Urothelium cell line (cell line): ENCODE measurements around the gene C1orf87.
"Not testable (repeated sequence)": the region's sequence is repeated elsewhere in the genome, so short reads cannot be mapped to it uniquely, and the experiment has no call there.

ENCODE experiments used
- DNase-seq: peaks from one replicate; pipeline ENCODE4 v3.0.0; 2011; ENCODE audit warnings: low spot score, mixed read lengths
- FAIRE-seq: peaks from 2 replicates; lab custom pipeline; 2011; peaks lifted over from hg19 to GRCh38; lab: Jason Lieb, UNC

Gene C1orf87

DNA sequence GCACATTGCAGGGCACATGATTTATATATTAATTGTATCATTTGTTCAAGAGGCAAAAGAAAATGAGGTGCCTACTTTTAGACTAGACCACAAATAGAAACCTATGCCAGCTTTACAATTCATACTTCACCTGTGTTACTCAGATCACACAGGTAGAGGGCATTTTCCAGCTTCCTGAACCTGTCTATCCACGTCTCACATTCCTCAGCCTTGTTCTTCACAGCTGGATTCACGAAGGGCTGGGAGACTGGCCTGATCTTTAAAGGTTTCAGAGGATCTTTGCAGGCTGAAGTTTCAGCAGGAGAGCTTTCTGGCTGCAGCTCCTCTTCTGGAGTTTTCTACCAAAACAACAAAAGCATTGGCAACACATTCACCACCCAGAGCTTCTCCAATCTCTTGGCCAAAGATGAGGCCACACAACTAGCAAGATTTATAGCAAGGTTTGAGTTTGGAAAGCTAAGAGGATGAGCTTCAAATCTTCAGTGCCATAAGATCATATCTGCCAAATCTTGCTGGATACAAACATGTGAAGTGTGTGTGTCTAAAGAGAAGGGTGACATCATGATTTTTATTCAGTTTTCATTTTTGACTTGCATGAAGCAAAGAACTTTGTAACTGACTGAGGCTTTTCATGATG, 76.0 kb downstream of the C1orf87 start:
- no peak for DNase-seq
- no peak for FAIRE-seq

DNA sequence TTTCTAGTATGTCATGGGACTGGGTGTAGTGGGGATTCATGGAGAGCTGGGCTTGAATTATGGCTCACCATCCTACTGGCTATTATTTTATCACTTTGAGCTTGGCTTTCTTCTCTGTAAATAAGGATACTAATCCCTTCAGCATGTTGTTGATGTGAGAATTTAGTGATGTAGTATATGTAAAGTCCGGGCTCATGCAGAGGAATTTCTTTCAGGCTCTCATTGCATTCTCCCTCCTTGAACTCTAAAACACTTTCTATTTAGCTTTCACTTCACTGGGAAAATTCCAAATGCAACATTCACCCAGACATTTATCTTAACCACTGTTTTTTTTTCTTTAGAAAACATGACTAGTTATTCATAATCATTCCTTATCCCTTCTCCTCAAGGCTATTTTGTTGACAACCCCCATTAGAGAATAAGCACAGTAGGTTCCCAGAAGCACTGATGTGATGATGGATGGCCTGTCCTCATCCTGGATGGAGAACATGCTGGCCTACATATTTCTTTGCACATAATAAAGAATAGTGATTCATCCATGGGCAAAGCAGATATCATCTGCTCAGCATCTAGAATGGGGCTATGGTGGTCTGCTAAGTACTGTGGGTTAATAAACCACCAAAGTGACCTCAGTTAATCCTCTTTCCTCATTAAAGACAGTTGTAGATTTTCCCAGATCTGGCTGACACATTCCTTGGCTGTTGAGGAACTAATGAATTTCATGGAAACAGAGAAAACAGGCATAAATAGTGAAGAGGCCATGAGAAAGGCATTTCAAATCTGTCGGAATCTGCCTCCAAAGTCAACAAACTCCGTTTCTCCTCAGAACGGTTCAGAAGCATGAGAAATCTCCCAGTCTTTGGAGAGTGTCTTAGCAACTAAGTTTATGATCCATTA, 79.0 kb downstream of the C1orf87 start:
- DNase-seq, result no peak
- no peak for FAIRE-seq

DNA sequence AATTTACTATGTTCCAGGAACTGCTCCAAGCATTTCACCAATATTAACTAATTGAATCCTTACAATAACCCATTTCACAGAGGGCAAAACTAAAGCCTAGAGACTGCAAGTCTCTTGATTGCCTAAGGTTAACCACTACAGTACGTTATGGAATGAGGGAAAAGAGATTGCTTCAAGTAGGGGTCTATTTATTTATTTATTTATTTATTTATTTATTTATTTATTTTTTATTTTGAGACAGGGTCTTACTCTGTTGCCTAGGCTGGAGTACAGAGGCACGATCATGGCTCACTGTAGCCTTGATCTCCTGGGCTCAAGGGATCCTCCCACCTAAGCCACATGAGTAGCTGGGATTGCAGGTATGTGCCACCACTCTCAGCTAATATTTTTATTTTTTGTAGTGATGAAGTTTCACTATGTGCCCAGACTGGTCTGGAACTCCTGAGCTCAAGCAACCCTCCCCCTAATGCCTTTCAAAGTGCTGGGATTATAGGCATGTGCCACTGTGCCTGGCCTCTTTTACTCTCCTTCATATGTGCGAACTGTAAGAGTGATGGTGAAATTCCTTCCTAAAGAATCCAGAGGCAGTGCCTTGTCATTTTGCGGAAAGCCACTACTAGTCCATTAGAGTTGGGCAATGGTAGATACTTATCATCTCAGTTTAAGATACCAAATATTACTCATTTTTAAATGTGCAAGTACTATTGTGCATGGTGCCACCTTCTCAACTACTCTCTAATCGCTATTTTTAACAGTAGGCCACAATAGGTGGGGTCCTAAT, 81.3 kb downstream of the C1orf87 start:
- FAIRE-seq, result no peak
- no peak for DNase-seq

DNA sequence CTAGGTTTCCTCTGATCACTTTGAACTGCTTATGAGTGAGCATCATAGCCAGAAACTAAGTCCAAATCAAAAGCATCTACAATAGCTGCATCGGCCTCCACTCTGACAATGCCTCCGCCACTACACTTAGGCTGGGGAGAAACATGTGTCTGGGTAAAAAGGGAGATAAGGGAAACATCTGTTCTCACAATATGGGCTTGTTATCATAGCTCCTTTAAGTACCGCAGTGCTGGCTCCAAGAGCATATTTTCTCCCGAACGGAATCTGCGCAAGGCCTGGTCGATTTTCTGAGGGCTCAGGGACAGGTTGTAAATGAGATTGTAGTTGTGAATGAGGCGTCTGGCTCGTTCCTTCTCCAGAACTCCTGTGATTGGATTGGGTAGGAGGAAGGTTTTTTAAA, 83.1 kb downstream of the C1orf87 start:
- no peak for FAIRE-seq
- DNase-seq, result no peak

DNA sequence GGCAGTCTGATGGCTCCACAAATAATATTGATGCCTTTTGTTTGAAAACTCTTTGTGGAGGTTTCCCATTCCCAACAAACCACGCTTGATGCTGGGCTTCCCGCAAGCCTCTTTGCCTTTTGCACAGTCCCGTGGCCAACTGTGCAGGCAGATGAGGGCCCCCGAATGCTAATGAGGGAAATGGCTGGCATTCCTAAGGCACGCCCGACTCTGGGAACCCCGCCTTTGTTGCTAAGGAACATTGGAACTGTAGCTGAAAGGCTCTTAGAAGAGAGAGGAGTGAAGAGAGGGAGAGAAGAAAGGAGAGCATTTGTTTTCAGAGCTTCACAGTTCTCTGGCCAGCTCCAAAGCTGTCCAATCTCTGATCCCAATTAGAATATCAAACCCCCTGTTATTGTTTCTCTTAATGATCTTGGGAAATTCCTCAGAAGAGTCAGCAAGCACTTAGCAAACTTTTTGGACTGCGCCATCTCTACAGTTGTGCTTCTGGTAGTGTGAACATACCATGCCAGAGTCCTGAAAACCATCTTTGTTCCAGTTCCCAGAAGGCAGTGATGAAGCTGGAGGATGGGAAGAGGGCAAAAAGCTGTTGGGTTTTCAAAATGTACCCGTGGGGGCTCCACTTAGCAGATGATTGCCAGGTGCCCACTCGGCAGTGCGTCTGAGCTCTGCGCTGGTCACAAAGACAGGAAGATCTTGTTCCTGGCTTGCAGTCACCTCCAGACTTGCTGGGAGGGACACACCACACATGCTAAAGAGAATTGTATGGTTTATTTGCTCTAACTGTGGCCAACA, 86.9 kb downstream of the C1orf87 start:
- FAIRE-seq, result no peak

DNA sequence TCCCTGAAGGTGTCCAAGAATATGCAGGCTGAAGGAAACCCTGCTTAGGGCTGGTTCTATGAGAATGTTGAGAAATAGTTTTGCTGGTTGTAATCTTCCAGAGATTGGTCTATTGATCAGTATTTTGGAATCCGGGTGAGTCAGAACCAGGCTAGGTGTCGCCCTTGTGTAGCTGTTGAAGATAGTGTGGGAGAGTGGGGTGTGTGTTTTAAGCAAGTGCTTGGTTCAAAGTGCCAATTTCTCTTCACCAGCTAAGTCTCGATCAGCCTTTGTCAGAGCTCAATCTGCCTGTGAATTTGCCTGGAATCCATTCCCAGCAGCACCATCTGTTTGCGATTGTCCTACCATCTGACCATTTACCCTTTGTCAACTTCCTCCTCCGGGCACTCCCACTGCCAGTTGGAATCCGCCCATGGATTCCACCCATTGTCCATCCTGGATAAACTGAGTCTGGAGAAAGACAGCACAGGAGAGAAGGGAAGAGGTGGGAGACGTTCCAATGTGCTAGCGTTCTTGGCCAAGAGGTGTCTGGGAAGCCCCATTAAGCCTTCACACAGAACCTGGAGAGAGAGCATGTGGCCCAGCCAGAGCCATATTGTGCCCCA, 87.6 kb downstream of the C1orf87 start:
- FAIRE-seq (no peak), DNase-seq (no peak)

More for the DNA sequence above, 86.9 kb downstream of the C1orf87 start:
- DNase-seq, result no peak

DNA sequence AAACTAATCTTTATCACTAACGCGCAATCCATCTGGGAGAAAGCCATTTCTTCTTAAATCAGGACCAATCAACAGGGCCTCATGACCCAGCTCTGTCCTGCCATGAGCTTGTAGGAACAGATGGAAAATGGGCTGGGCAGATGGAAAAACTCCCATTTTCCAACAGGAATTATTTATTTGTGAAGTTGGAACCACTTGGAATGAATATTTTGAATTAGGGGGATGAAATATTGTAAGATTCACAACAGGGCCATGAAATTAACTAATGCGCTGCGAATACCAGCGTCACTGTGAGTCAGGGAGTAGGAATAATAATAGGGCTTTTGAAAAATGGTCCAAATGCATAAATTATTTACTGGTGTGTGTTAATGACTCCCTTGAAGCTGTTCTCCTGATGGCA, 93.9 kb downstream of the C1orf87 start:
- no peak for FAIRE-seq
- DNase-seq, result no peak

DNA sequence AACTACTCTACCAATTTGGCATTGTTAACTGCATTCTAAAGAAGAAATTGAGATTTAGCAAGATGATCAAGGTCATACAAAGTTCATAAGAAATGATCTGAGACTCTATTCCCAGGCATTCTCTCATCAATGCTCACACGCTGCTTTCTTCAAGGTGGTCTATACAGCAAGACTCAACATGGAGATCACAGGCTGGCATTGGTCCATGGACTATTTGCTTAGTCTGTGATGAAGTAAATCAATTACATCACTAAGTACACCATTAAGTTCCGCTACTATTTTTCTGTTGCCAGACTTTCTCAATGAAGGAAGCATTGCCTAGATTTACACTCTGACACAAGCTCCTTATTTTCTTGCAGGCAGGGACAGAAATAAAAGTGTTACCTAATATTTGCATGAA, 95.1 kb downstream of the C1orf87 start:
- DNase-seq, result no peak

DNA sequence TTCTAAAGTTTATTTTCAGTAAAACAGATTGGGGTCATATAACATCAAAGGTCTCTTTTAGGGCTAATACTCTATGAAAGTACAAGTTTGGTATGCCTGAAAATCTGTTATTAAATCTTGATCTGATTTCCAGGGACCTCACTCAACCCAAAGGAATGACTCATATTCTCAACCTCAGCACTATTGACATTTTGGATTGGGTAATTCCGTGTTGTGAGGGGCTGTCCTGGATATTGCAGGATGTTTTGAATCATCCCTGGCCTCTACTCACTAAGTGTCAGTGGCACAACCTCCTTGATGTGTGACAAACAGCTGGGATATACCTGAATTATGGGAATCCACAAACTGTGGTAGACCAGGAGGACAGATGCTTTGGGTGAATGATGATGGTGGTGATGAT, 95.5 kb downstream of the C1orf87 start:
- no peak for FAIRE-seq
- DNase-seq, result no peak

More for the DNA sequence above, 95.1 kb downstream of the C1orf87 start:
- FAIRE-seq, result no peak

DNA sequence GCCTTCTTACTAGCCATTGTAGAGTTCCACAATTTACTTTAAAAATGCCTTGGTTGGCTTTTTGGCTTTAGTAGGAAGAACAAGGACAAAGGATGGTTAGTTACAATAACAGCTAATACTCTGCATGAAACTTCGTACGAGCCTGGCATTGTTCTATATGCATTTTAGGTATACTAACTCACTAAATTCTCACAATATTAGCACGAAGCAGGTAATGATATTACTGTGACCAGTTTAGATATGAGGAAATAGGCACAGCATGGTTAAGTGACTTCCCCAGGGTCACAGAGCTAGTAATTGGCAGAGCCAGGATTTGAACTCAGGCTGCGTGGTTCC, 96.5 kb downstream of the C1orf87 start:
- DNase-seq, result no peak
- no peak for FAIRE-seq

DNA sequence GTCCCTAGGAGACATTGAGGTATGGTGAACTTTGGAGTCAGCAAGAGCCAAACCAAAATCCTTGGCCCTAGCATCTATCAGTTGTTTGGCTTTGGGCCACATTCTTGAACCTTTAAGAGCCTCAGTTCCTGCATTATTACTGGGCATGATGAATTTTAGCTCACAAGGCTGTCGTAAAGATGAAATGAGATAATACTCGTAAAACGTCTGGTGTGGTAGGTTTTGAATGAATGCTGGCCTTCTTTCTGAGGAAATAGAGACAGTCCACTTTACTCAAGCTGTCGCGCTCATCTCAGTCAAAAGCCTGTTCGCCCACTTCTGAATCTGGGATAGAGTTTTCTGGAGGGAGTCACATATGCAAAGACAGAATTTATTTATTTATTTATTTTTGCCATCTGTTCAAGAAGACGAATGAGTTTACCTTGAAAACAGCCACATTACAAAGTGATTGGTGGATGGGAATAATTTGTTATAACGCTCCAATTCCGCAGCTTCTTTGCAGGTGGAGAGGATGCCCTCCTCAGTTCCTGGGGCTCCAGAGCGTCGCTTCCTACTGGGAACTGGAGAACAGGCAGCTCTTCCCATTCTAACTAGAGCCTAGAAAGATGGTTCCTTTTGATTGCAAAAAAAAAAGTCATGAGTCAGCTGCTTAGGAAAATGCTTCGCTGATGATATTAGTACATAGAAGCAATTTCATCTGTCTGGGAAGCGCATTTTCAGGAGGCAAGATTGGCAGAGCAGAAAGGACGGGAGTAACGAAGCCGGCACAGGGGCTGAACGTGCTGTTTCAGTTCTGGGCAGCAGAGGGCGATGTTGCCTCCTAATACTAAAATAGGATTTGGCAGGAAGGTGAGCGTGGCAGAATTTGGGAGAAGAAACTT, 97.1 kb downstream of the C1orf87 start:
- peak; percentile 20 for FAIRE-seq
- peak; percentile 74 for DNase-seq

DNA sequence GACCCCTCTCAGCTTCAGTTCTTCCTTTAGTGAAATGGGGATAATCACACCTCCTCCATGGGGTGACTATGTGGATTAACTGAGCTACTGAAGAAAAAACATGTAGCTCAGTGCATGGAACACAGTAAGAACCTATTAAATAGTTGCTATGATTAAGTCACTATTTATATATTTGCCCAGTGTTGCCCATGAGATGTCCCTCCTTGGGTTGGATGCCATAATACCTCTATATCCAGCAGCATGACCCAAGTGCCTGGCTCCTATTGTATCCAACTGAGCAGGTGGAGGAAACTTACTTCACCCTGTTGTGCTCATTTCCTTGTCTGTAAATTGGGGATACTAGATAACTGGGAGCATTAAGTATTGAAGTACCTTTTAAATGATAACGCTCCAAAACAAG, 99.9 kb downstream of the C1orf87 start:
- DNase-seq (no peak), FAIRE-seq (no peak)

DNA sequence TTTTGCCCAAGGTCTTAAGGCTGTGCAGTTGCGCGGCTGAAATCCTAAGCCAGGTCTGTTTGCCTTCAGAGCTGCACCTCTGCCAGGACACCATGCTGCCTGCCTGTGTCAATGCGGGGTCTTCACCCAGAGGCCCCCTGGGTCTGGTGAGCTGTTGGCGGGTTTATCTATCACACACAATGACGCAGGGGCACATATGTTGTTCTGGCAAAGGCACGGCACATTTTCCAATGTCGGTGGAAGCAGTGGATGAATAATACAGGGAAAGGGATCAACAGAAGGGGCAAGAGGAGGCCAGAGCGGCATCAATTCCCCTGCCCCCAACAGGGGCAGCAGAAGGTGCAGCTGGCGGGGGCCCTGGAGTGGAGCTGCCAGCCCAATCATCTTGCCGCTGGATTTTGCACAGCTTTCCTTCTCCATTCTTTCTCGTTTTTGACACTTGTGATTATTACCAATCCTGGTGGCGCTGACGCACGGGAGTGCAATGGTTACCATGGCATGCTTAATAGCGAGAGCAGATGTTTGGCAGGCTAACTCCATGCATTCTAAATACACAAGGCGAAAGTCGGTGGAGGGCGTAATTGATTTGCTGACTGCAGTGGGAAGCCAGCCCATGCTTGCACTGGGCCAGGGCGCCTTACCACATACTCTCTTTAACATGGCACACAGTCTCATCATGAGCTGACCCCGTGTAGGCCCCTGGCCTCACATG, 101.2 kb downstream of the C1orf87 start:
- FAIRE-seq, result no peak

DNA sequence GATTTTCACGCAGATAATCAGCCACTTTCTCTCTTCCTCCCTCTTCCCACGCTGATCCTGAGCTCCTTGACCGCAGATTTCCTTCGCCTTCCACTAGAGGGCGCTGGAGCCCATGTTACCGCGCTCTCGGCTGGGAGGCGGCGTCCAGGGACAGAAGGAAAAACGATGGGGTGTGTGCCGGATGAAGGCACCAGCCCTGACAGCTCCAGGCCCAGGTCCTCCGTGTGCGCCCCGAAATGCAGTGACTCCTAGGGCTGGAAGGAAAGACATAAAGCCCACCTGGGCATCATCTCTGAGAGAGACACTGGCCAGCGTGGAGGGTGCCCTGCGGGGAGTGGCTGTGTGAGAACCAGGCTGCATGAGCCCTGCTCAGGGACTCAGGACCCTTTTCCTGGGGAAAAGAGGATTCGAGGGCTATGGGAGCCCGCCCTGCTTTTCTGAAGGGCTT, 102.1 kb downstream of the C1orf87 start:
- FAIRE-seq, result no peak
- peak; percentile 85 for DNase-seq

More for the DNA sequence above, 101.2 kb downstream of the C1orf87 start:
- DNase-seq, result no peak

DNA sequence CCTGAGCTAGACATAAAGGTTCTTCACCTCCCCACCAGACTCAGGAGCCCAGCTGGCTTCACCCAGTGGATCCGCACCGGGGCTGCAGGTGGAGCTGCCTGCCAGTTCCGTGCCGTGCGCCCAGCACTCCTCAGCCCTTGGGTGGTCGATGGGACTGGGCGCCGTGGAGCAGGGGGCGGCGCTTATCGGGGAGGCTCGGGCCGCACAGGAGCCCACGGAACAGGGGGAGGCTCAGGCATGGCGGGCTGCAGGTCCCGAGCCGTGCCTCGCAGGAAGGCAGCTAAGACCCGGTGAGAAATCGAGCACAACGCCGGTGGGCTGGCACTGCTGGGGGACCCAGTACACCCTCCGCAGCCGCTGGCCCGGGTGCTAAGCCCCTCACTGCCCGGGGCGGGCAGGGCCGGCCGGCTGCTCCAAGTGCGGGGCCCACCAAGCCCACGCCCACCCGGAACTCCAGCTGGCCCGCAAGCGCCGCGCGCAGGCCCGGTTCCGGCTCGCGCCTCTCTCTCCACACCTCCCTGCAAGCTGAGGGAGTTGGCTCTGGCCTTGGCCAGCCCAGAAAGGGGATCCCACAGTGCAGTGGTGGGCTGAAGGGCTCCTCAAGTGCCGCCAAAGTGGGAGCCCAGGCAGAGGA, 103.9 kb downstream of the C1orf87 start:
- DNase-seq, FAIRE-seq: not testable (repeated sequence)

DNA sequence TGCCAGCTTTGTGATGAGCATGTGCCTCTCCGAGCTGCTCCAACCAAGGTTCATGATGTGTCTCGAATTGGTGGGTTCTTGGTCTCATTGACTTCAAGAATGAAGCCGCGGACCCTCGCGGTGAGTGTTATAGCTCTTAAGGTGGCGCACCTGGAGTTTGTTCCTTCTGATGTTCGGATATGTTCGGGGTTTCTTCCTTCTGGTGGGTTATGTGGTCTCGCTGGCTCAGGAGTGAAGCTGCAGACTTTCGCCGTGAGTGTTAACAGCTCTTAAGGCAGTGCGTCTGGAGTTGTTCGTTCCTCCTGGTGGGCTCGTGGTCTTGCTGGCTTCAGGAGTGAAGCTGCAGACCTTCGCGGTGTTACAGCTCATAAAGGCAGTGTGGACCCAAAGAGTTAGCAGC, 104.8 kb downstream of the C1orf87 start:
- DNase-seq, FAIRE-seq: not testable (repeated sequence)

DNA sequence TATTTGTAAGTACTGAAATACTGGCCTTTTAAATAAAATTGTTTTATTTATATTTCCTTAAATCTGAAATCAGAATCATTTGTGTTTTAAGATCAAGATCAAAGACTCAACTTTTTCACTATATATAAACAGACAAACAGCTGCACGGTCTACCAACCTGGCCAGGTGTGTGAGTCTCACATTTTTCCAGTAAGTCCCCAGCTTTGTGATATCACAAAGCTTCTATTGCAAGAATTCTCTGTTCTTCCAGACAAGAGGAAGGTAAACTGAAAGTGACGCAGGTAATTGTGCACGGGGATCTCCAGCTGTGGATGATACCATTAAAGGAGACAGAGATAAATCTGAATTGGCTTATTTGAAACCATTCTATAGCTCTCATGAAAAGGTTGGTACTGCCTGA, 105.8 kb downstream of the C1orf87 start:
- no peak for DNase-seq

DNA sequence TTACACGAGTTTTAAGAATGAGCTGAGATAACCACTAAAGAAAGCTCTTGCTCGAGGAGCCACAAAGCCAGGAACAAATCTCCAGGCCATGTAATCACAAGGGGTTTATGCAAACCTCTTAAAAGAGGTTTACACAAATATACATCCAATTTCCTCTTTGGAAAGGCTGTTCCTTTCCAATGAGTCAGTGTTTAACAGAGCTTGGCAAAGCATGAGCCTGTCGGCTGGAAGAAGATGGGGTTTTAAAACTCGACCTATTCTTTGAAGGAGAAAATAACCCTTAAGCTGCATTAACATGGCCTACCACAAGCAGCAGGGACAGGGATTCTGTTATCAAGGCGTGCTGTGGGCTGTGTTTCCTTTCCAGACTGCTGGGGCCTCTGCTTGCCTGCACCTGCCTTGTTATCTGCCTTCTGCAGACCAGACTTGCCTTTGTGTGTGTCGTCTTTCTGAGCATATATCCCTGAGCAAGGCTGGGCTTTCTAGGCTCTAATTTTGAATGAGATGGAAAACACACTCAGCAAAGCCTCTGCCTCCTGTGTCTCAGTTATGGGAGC, 106.4 kb downstream of the C1orf87 start:
- no peak for DNase-seq
- FAIRE-seq, result no peak

More for the DNA sequence above, 105.8 kb downstream of the C1orf87 start:
- FAIRE-seq, result no peak
